Effector memory CD4-positive, alpha-beta T cell (primary cell): ENCODE results near the gene ABCC3.
A peak's percentile ranks its signal among the peaks of the same experiment; 100 is the strongest.

Experiments
- DNase-seq, 3 donors: peaks; one replicate each; pipeline ENCODE4 v3.0.0-alpha.2; 2020
- H3K27ac ChIP-seq: 2 replicates; pipeline ENCODE4 v1.7.0; 2013; ENCODE audit warnings: mild to moderate bottlenecking, low read length, moderate library complexity; ENCODE audit not compliant: insufficient read depth, poor library complexity, severe bottlenecking
- H3K27me3 ChIP-seq: replicated peaks from 2 replicates; pipeline ENCODE4 v1.7.0; 2013; ENCODE audit warnings: mild to moderate bottlenecking, low read length; ENCODE audit not compliant: insufficient read depth, control insufficient read depth, poor library complexity, severe bottlenecking
- H3K36me3 ChIP-seq: 2 replicates; pipeline ENCODE4 v1.7.0; 2013; ENCODE audit warnings: mild to moderate bottlenecking, low read length, moderate library complexity; ENCODE audit not compliant: control insufficient read depth, insufficient read depth
- H3K4me1 ChIP-seq: 2 replicates; pipeline ENCODE4 v1.7.0; 2013; ENCODE audit warnings: low read length, mild to moderate bottlenecking; ENCODE audit not compliant: control insufficient read depth, insufficient read depth, poor library complexity, severe bottlenecking
- H3K4me3 ChIP-seq: 2 replicates; pipeline ENCODE4 v1.7.0; 2013; ENCODE audit warnings: low read length, low read depth, mild to moderate bottlenecking; ENCODE audit not compliant: insufficient read depth, poor library complexity, severe bottlenecking
- H3K9me3 ChIP-seq: 2 replicates; pipeline ENCODE4 v1.7.0; 2013; ENCODE audit warnings: mild to moderate bottlenecking, low read length, moderate library complexity; ENCODE audit not compliant: control insufficient read depth

ABCC3 gene

GRCh38 chr17:50627036-50627781 lies 7.5 kb upstream of the ABCC3 start:
- Histone ChIP-seq H3K4me1 (no peaks in the 10 kb centered on the region), H3K9me3 (no peaks in the 10 kb centered on the region), H3K4me3 (no peak overlapping the region), H3K27me3 (peaks cover 14% of the 10 kb centered on the region), H3K36me3 (no peaks in the 10 kb centered on the region), H3K27ac (no peak overlapping the region)
- DNase-seq: no peak

- H3K4me1 ChIP-seq: no peaks in the 10 kb centered on the region
- H3K9me3 ChIP-seq: no peaks in the 10 kb centered on the region
- no peak overlapping the region for H3K27ac ChIP-seq
- H3K27me3 ChIP-seq: peaks cover 20% of the 10 kb centered on the region
- DNase-seq: no peak
- no peaks in the 10 kb centered on the region for H3K36me3 ChIP-seq
- H3K4me3 ChIP-seq: no peak overlapping the region
These were observed 6.7 kb upstream of the ABCC3 start for GRCh38 chr17:50627782-50628601.

DNA sequence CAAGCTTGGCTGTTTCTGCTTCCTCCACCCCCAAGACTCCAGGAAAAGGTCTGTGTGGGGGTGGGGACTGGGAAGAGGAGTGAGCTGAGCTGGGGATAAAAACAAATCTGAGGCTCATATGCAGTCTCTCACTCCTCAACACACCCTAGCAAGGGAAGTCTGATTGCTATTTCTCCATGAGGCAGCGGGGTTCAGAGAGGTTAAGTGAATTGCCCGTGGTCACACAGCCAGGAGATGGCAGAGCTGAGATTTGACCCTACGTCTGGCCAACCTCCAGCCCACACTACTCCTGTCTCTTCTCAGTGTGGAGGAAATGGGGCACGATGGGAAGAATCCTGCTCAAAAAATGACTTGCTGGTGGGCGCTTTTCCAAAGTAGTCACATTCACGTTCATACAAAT lies 4.8 kb upstream of the ABCC3 start:
- Histone ChIP-seq H3K27me3 (peaks cover 34% of the 10 kb centered on the region), H3K27ac (no peak overlapping the region), H3K36me3 (no peaks in the 10 kb centered on the region), H3K4me1 (peaks cover 4% of the 10 kb centered on the region), H3K9me3 (no peaks in the 10 kb centered on the region), H3K4me3 (no peak overlapping the region)
- no peak for DNase-seq

DNA sequence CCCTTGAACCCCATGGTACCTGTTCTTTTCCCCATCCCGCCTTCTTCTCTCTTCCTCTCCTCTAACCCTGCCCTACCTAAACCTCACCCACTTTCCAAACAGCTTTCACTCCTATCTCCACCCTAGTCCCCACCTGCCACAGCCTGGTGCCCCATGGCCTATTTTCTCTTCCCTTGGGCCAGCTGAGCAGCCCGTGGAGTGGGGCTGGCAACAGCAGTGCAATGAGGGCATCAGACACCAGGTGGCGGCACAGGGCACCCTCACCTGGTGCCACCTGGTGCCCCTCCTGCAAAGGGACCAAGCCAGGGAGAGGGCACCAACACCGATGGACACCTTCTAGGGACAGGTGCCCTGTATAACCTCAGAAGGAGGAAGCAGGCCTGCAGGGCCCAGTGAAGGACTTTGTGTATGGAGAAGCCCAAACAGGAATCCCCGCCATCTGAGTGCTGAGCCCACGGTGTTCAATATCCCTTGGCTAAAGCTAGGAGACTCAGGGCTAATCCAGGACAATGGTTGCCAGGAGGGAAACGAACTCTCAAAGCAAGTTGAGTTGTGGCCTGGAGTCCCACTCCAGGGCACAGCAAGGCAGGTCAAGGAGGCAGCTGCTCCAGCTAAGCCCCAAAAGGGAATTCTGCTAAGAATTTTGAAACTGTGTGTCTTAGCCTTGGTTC lies 4.0 kb upstream of the ABCC3 start:
- Histone ChIP-seq H3K4me3 (no peak overlapping the region), H3K9me3 (no peaks in the 10 kb centered on the region), H3K4me1 (peaks cover 8% of the 10 kb centered on the region), H3K27me3 (peaks cover 42% of the 10 kb centered on the region), H3K27ac (no peak overlapping the region), H3K36me3 (no peaks in the 10 kb centered on the region)
- DNase-seq: peak; percentile 9 to 29 (median 26)

DNA sequence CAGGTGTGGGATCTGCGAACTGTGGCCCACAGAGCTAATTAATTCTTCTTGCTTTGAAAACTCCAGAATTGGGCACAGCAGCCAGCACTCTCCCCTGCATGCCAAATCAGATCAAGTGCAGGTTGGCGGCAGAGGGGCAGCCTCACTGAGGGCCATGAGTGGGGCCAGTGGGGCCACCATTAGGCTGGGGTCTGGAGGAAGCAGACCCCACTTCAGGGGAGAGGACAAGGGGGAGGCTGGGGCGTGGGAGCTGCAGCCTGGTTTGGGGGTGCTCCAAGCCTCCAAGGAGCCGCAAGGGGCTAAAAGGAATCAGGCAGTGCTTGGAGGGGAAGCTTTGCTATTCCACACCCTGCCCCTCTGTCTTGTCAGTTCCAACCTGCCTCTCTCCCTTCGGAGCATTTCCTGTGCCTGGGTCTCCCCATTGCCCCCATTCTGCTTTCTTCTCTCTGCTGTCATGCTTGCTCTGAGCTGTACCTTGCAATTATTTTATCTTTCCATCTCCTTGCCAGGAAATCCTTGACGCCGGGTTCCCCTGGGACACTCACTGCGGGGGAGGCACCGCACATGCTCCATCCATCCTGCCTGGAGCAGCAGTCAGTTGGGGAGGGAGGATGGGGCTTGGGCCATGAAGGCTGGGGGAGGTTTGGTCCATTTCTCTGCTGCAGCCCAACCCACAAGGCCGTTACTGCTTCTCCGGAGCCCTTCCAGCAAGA lies 3.3 kb upstream of the ABCC3 start:
- Histone ChIP-seq H3K36me3 (no peaks in the 10 kb centered on the region), H3K27ac (no peak overlapping the region), H3K4me1 (peaks cover 8% of the 10 kb centered on the region), H3K9me3 (no peaks in the 10 kb centered on the region), H3K27me3 (peaks cover 45% of the 10 kb centered on the region), H3K4me3 (no peak overlapping the region)
- DNase-seq: no peak

DNA sequence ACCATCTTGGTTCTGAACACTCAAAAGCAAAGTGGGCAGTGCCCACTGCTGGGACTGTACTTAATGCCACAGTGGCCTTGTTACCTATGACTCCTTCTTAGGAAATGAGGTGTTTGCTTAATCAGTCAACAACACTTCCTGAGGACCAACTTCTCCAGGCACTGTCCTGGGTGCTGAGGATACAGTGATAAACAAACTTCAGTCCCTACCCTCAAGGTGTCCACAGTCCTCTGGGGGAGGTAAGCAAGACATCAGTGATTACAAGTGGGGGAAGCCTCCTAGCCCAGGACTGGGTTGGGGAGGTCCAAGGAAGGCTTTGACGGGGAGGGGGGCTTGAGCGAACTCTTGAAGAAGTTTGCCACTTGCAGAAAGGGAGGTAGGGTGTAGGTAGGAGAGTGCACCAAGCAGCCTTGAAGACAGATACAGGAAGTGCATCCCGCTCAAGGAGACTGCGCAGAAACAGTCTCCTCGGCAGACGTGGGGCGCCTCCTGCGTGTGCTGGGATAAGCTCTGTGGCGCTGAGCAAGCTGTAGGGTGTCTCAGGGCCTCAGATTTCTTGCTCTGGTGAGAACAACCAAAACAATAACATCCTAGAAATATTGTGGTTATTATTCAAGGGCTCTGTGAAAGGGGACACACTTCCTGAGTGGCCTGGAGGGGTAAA lies 2.6 kb upstream of the ABCC3 start:
- Histone ChIP-seq H3K4me3 (no peak overlapping the region), H3K4me1 (peaks cover 8% of the 10 kb centered on the region), H3K27me3 (peaks cover 44% of the 10 kb centered on the region), H3K27ac (no peak overlapping the region), H3K36me3 (no peaks in the 10 kb centered on the region), H3K9me3 (no peaks in the 10 kb centered on the region)
- no peak for DNase-seq

GRCh38 chr17:50632637-50633036 lies 2.0 kb upstream of the ABCC3 start:
- Histone ChIP-seq H3K4me3 (no peak overlapping the region), H3K4me1 (peaks cover 8% of the 10 kb centered on the region), H3K36me3 (no peaks in the 10 kb centered on the region), H3K9me3 (no peaks in the 10 kb centered on the region), H3K27me3 (peaks cover 48% of the 10 kb centered on the region), H3K27ac (no peak overlapping the region)
- DNase-seq: no peak

GRCh38 chr17:50633683-50634082 lies 998 bp upstream of the ABCC3 start:
- H3K4me3 ChIP-seq: no peak overlapping the region
- no peaks in the 10 kb centered on the region for H3K36me3 ChIP-seq
- peaks cover 8% of the 10 kb centered on the region for H3K4me1 ChIP-seq
- DNase-seq: no peak
- H3K9me3 ChIP-seq: no peaks in the 10 kb centered on the region
- peaks cover 46% of the 10 kb centered on the region for H3K27me3 ChIP-seq
- H3K27ac ChIP-seq: no peak overlapping the region

GRCh38 chr17:50634915-50635731 lies 442 bp downstream of the ABCC3 start:
- H3K27ac ChIP-seq: no peak overlapping the region
- no peak overlapping the region for H3K4me3 ChIP-seq
- H3K4me1 ChIP-seq: peaks cover 8% of the 10 kb centered on the region
- peaks cover 42% of the 10 kb centered on the region for H3K27me3 ChIP-seq
- H3K36me3 ChIP-seq: no peaks in the 10 kb centered on the region
- no peak for DNase-seq
- no peaks in the 10 kb centered on the region for H3K9me3 ChIP-seq
